ENCODE measurements around the gene OR10P1. TPM values are rescaled to one million over a fixed set of nuclear protein-coding genes. Genes with fewer than 3 reads are reported as not detected.

Gene OR10P1
- total and polyA plus RNA-seq, 2 of the 4 experiments (the other 2 are of a cell fraction), result not detected

DNA sequence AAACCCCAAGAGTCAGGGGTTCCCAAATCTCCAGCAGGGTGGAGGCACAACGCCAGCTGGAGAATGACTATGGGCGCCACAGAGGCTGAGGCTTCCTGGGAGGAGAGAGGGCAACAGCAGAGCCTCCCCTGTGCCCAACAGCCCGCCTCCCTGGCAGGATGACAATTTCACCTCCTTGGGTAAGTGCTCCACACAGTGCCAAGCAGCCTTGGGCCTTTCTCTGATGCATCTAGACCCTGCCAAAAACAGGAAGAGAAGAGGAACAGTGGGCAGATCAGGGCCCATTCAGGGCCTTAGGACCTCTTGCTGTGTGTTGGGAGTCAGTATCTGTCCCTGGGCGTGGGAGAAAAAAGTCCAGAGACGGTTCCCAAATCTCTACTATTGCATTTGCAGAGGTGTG lies 5.0 kb upstream of the OR10P1 start:
- H3K9me1 ChIP-seq (ENCODE audit: insufficient read depth, low read length), result no peaks in the 10 kb centered on the region
- H2AK9ac ChIP-seq (replicated peaks; ENCODE audit: low read depth, low read length, poor library complexity), result no peak overlapping the region
- no peak overlapping the region for H2AK5ac ChIP-seq (ENCODE audit: low read depth, low read length)
- H3K27me3 ChIP-seq (ENCODE audit: control insufficient read depth, insufficient read depth, low read length), result peaks cover 31% of the 10 kb centered on the region
- no peak overlapping the region for H2BK5ac ChIP-seq (ENCODE audit: low read depth, low read length, poor library complexity, severe bottlenecking)
- H3K23ac ChIP-seq (ENCODE audit: low read depth, low read length), result no peak overlapping the region
- WGBS, 2 experiments (ENCODE audit: extremely low coverage in 2 of 2, insufficient read length in 1 of 2), result no CpG with 5 or more reads among the region's 5 CpGs
- no peak overlapping the region for H3K14ac ChIP-seq (replicated peaks; ENCODE audit: low read depth, low read length)
- H2BK120ac ChIP-seq (ENCODE audit: low read depth, low read length), result no peak overlapping the region
- H2BK20ac ChIP-seq (ENCODE audit: low read depth, low read length), result no peak overlapping the region
- TF ChIP-seq MXI1 (IDR thresholded peaks at IDR 0.05; ENCODE audit: borderline replicate concordance, low read depth, low read length) (no peak), CEBPB (IDR thresholded peaks at IDR 0.05; ENCODE audit: low read depth, low read length) (no peak), RFX5 (IDR thresholded peaks at IDR 0.05; ENCODE audit: low read depth, low read length) (no peak), FOS (IDR thresholded peaks at IDR 0.05; ENCODE audit: low read depth, low read length) (no peak), BHLHE40 (IDR thresholded peaks at IDR 0.05; ENCODE audit: low read depth, low read length) (no peak), MAZ (IDR thresholded peaks at IDR 0.05; ENCODE audit: borderline replicate concordance, low read depth, low read length) (no peak), NFE2L2 (IDR thresholded peaks at IDR 0.05; ENCODE audit: low read depth, low read length) (no peak)
- TF ChIP-seq, protein P1, sequence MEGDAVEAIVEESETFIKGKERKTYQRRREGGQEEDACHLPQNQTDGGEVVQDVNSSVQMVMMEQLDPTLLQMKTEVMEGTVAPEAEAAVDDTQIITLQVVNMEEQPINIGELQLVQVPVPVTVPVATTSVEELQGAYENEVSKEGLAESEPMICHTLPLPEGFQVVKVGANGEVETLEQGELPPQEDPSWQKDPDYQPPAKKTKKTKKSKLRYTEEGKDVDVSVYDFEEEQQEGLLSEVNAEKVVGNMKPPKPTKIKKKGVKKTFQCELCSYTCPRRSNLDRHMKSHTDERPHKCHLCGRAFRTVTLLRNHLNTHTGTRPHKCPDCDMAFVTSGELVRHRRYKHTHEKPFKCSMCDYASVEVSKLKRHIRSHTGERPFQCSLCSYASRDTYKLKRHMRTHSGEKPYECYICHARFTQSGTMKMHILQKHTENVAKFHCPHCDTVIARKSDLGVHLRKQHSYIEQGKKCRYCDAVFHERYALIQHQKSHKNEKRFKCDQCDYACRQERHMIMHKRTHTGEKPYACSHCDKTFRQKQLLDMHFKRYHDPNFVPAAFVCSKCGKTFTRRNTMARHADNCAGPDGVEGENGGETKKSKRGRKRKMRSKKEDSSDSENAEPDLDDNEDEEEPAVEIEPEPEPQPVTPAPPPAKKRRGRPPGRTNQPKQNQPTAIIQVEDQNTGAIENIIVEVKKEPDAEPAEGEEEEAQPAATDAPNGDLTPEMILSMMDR (conservative IDR thresholded peaks at IDR 0.05; ENCODE audit: low read depth, low read length), result no peak
- TF ChIP-seq, protein P2, sequence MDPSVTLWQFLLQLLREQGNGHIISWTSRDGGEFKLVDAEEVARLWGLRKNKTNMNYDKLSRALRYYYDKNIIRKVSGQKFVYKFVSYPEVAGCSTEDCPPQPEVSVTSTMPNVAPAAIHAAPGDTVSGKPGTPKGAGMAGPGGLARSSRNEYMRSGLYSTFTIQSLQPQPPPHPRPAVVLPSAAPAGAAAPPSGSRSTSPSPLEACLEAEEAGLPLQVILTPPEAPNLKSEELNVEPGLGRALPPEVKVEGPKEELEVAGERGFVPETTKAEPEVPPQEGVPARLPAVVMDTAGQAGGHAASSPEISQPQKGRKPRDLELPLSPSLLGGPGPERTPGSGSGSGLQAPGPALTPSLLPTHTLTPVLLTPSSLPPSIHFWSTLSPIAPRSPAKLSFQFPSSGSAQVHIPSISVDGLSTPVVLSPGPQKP (IDR thresholded peaks at IDR 0.05; ENCODE audit: borderline replicate concordance, low read depth, low read length), result no peak
- ChIA-PET POLR2A (ENCODE audit: unreplicated experiment) (no interaction called here), CTCF (no interaction called here)
- no peaks in the 10 kb centered on the region for H3K36me3 ChIP-seq (ENCODE audit: control insufficient read depth, insufficient read depth, low read length)
- no peaks in the 10 kb centered on the region for H3K79me1 ChIP-seq (ENCODE audit: low read depth in 1 of 2, low read length in 2 of 2)
- H3K4me3 ChIP-seq (ENCODE audit: insufficient read depth, low read depth, low read length), result no peak overlapping the region
- BruUV-seq (replicated peaks), result no TSS peak
- DNase-seq, result no peak
- no peak overlapping the region for H3K4me2 ChIP-seq (ENCODE audit: low read depth, low read length)
- no peak overlapping the region for H2AFZ ChIP-seq (replicated peaks; ENCODE audit: low read length, poor library complexity)
- H3K4me1 ChIP-seq (ENCODE audit: control insufficient read depth, insufficient read depth, low read length), result no peaks in the 10 kb centered on the region
- no peak overlapping the region for H2BK15ac ChIP-seq (ENCODE audit: low read depth, low read length)
- no peak overlapping the region for H3K18ac ChIP-seq (ENCODE audit: low read depth, low read length)
- in situ Hi-C loops (cut with MboI; ENCODE audit: low sequenced_read_pairs), result no loop called here
- dilution Hi-C loops (cut with HindIII; ENCODE audit: low sequenced_read_pairs, unreplicated experiment), result no loop called here
- no peak overlapping the region for H4K5ac ChIP-seq (ENCODE audit: low read depth, low read length)
- intact Hi-C loops (cut with micrococcal nuclease), result no loop called here
- no peak overlapping the region for H3K56ac ChIP-seq (ENCODE audit: extremely low read depth, insufficient read depth, low read length)
- no peaks in the 10 kb centered on the region for H3K9me3 ChIP-seq (ENCODE audit: control insufficient read depth, insufficient read depth, low read length)
- no peak overlapping the region for H3K27ac ChIP-seq (ENCODE audit: insufficient read depth, low read length)
- H4K20me1 ChIP-seq (ENCODE audit: insufficient read depth, low read length), result no peaks in the 10 kb centered on the region
- H4K8ac ChIP-seq (ENCODE audit: low read depth in 2 of 2, low read length in 2 of 2), result no peak overlapping the region
- no peak overlapping the region for H3K9ac ChIP-seq (ENCODE audit: low read depth, low read length)
- no peak overlapping the region for H4K91ac ChIP-seq (ENCODE audit: insufficient read depth, low read depth, low read length)
- no peak overlapping the region for H3K4ac ChIP-seq (ENCODE audit: low read depth, low read length)
- no peak for ATAC-seq (ENCODE audit: low read depth)
